Esophagus muscularis mucosa (tissue), 4 donors: ENCODE results near the gene UBAP1L. TPM values are rescaled to one million over a fixed set of nuclear protein-coding genes. Genes with fewer than 3 reads are reported as not detected.

Source experiments
- DNase-seq: peaks from one replicate; pipeline ENCODE4 v3.0.0-alpha.2; 2017; ENCODE audit errors: extremely low spot score
- H3K27ac ChIP-seq, 4 donors: fragments of 200-600 bp; sonication (generic); replicated peaks in 1 of 4; 1 replicate in 3 of 4; 2 replicates in 1 of 4; pipeline ENCODE4 v1.5.1; 2016 to 2019; ENCODE audit warnings: mild to moderate bottlenecking in 1 of 4
- H3K27me3 ChIP-seq, 4 donors: fragments of 200-600 bp; sonication (generic); one replicate each; pipeline versions ENCODE4 v1.5.1 to v1.6.0; 2016 to 2019
- H3K36me3 ChIP-seq, 4 donors: fragments of 200-600 bp; sonication (generic); one replicate each; pipeline ENCODE4 v1.5.1; 2016 to 2019
- H3K4me1 ChIP-seq, 4 donors: fragments of 200-600 bp; sonication (generic); one replicate each; pipeline ENCODE4 v1.5.1; 2016 to 2019
- H3K4me3 ChIP-seq, 4 donors: fragments of 200-600 bp; sonication (generic); 1 replicate in 2 of 4; 2 replicates in 2 of 4; pipeline ENCODE4 v1.5.1; 2016 to 2019; ENCODE audit warnings: mild to moderate bottlenecking in 4 of 4, moderate library complexity in 1 of 4
- H3K9me3 ChIP-seq, 4 donors: fragments of 200-600 bp; sonication (generic); 1 replicate in 3 of 4; 2 replicates in 1 of 4; pipeline ENCODE4 v1.5.1; 2016 to 2019
- CTCF ChIP-seq, 3 experiments: fragments of 200-600 bp in 2 of 3; fragments of 450-650 bp in 1 of 3; sonication (generic) in 2 of 3; IDR thresholded peaks; one replicate each; pipeline ENCODE4 v1.5.1; 2017 to 2019; ENCODE audit warnings: antibody characterized with exemption in 3 of 3, mild to moderate bottlenecking in 2 of 3, moderate library complexity in 1 of 3
- EP300 ChIP-seq: sonication (generic); formaldehyde crosslinking; IDR thresholded peaks from one replicate; pipeline ENCODE4 v1.6.1; 2017; ENCODE audit warnings: antibody characterized with exemption
- POLR2A ChIP-seq: fragments of 450-650 bp; IDR thresholded peaks from one replicate; pipeline ENCODE4 v1.6.1; 2017; ENCODE audit warnings: antibody characterized with exemption, moderate library complexity, mild to moderate bottlenecking, low read depth
- POLR2AphosphoS5 ChIP-seq, 2 donors: sonication (generic); formaldehyde crosslinking; IDR thresholded peaks; one replicate each; pipeline ENCODE4 v1.6.1; 2017; ENCODE audit warnings: antibody characterized with exemption in 2 of 2
- WGBS: methylation state at CpG from one replicate; pipeline ENCODE4 v1.1.5; 2018; 5-methylcytosine and 5-hydroxymethylcytosine counted together
- intact Hi-C: fragments of 100-400 bp; cut with DNase I; formaldehyde crosslinking; loops from one replicate; pipeline ENCODE4 v1.15.1; 2023
- total RNA-seq, 4 donors: library from RNA; depleted of rRNA; stranded (reverse); fragments of >200 nt; gene quantifications; one replicate each; pipeline versions ENCODE4 v1.1.0 to v1.2.1, GENCODE V29; 2016

The UBAP1L gene
- total RNA-seq, 4 donors from 2014 or later: 1.2 to 7.5 (median 2.2) TPM

GRCh38 chr15:65110676-65111292 lies 4.2 kb downstream of the UBAP1L start:
- H3K9me3 ChIP-seq: no peaks in the 10 kb centered on the region
- no peaks in the 10 kb centered on the region for H3K4me1 ChIP-seq
- H3K27ac ChIP-seq: no peak overlapping the region
- intact Hi-C loops: no loop called here
- peaks cover 0 to 54% (median 51%) of the 10 kb centered on the region in 4 donors for H3K36me3 ChIP-seq
- no peak overlapping the region for H3K4me3 ChIP-seq
- no peak for TF ChIP-seq POLR2AphosphoS5 (IDR thresholded peaks at IDR 0.05)
- no peak for TF ChIP-seq EP300
- no peak for TF ChIP-seq CTCF (IDR thresholded peaks at IDR 0.05)
- no peak for TF ChIP-seq POLR2A
- 62% methylated on average over 3 of the region's 3 CpGs for WGBS
- H3K27me3 ChIP-seq: no peaks in the 10 kb centered on the region
- no peak for DNase-seq

- DNase-seq: no peak
- H3K9me3 ChIP-seq: no peaks in the 10 kb centered on the region
- TF ChIP-seq POLR2AphosphoS5 (IDR thresholded peaks at IDR 0.05) (no peak), EP300 (no peak), POLR2A (no peak), CTCF (IDR thresholded peaks at IDR 0.05) (no peak)
- WGBS: 84% methylated on average over 6 of the region's 6 CpGs
- H3K4me1 ChIP-seq: peaks cover 0 to 12% (median 9%) of the 10 kb centered on the region in 4 donors
- H3K27me3 ChIP-seq: no peaks in the 10 kb centered on the region
- no peak overlapping the region for H3K4me3 ChIP-seq
- H3K27ac ChIP-seq: no peak overlapping the region
- peaks cover 0 to 40% (median 34%) of the 10 kb centered on the region in 4 donors for H3K36me3 ChIP-seq
- intact Hi-C loops: no loop called here
These were observed 8.9 kb downstream of the UBAP1L start for GRCh38 chr15:65106011-65106590.

- Histone ChIP-seq H3K9me3 (no peaks in the 10 kb centered on the region), H3K4me3 (no peak overlapping the region), H3K36me3 (peaks cover 0 to 49% (median 35%) of the 10 kb centered on the region in 4 donors), H3K27me3 (no peaks in the 10 kb centered on the region), H3K4me1 (peaks cover 0 to 18% (median 17%) of the 10 kb centered on the region in 4 donors), H3K27ac (no peak overlapping the region)
- intact Hi-C loops: no loop called here
- 100% methylated on average over 5 of the region's 5 CpGs for WGBS
- no peak for TF ChIP-seq EP300
- TF ChIP-seq POLR2A: no peak
- TF ChIP-seq CTCF (IDR thresholded peaks at IDR 0.05): no peak
- TF ChIP-seq POLR2AphosphoS5 (IDR thresholded peaks at IDR 0.05): no peak
- no peak for DNase-seq
These were observed 10.0 kb downstream of the UBAP1L start for GRCh38 chr15:65105038-65105437.

- DNase-seq: no peak
- 100% methylated on average over 3 of the region's 3 CpGs for WGBS
- H3K4me1 ChIP-seq: peaks cover 0 to 18% (median 17%) of the 10 kb centered on the region in 4 donors
- H3K27me3 ChIP-seq: no peaks in the 10 kb centered on the region
- no peak overlapping the region for H3K27ac ChIP-seq
- intact Hi-C loops: loop anchor here (1.0 kb wide), 1 partner anchor 71 kb away; no protein-coding TSS in a partner anchor
- H3K4me3 ChIP-seq: no peak overlapping the region
- H3K36me3 ChIP-seq: peaks cover 9 to 70% (median 54%) of the 10 kb centered on the region in 4 donors
- TF ChIP-seq CTCF (IDR thresholded peaks at IDR 0.05): no peak
- TF ChIP-seq POLR2A: no peak
- TF ChIP-seq EP300: no peak
- no peak for TF ChIP-seq POLR2AphosphoS5 (IDR thresholded peaks at IDR 0.05)
- no peaks in the 10 kb centered on the region for H3K9me3 ChIP-seq
These were observed 12.1 kb downstream of the UBAP1L start for GRCh38 chr15:65102912-65103311.
